Psoas muscle (tissue), 8 donors: ENCODE data around the gene SLCO3A1. TPM values are rescaled to one million over a fixed set of nuclear protein-coding genes. Genes with fewer than 3 reads are reported as not detected.
"Not testable (repeated sequence)": the region's sequence is repeated elsewhere in the genome, so short reads cannot be mapped to it uniquely, and the experiment has no call there.

Source experiments
- ATAC-seq, 4 donors: fragments of 200-7000 bp; cut with Tn5 transposase; one replicate each; pipeline ENCODE4 v1.9.1; 2020; ENCODE audit warnings: moderate library complexity in 3 of 4, mild to moderate bottlenecking in 2 of 4
- DNase-seq, 2 donors: peaks; one replicate each; pipeline ENCODE4 v3.0.0-alpha.2; 2020
- H3K27ac ChIP-seq: fragments of 200-600 bp; one replicate; pipeline ENCODE4 v1.8.0; 2022
- H3K27me3 ChIP-seq, 3 donors: fragments of 200-600 bp in 1 of 3; one replicate each; pipeline versions ENCODE4 v1.6.1 to v1.8.0; 2013 to 2022; ENCODE audit warnings: low read length in 2 of 3, mild to moderate bottlenecking in 2 of 3, moderate library complexity in 1 of 3; ENCODE audit not compliant: insufficient read depth in 3 of 3
- H3K36me3 ChIP-seq, 2 donors: fragments of 200-600 bp in 1 of 2; one replicate each; pipeline versions ENCODE4 v1.6.1 to v1.8.0; 2013 to 2022; ENCODE audit warnings: low read depth in 1 of 2, mild to moderate bottlenecking in 1 of 2, moderate library complexity in 1 of 2; ENCODE audit not compliant: insufficient read depth in 1 of 2
- H3K4me1 ChIP-seq: fragments of 200-600 bp; one replicate; pipeline ENCODE4 v1.8.0; 2022
- H3K4me3 ChIP-seq: fragments of 200-600 bp; one replicate; pipeline ENCODE4 v1.8.0; 2022; ENCODE audit warnings: mild to moderate bottlenecking
- H3K9me3 ChIP-seq: fragments of 200-600 bp; one replicate; pipeline ENCODE4 v1.8.0; 2022
- WGBS, 3 donors: extraction: QIAGEN DNeasy Blood & Tissue Kit; methylation state at CpG; one replicate each; pipeline versions ENCODE4 v1.1.6 to v1.1.7; 2013; 5-methylcytosine and 5-hydroxymethylcytosine counted together
- intact Hi-C, 2 donors: fragments of 100-400 bp; cut with DNase I; formaldehyde crosslinking; loops; one replicate each; pipeline versions ENCODE4 v1.11.0 to v1.14.2; 2022
- polyA plus RNA-seq, 3 donors: library from polyadenylated mRNA; stranded (reverse); fragments of 200-250 nt; gene quantifications; one replicate each; pipeline ENCODE4 v1.2.3, GENCODE V29; 2013
- total RNA-seq, 4 donors: library from RNA; stranded (reverse); fragmentation: NEBNext Ultra II Directional in 2 of 4; extraction: Animal tissue kit (Norgen Biotek cat#: 25700) in 2 of 4; gene quantifications; one replicate each; pipeline versions ENCODE4 v1.2.1 to v1.2.4, GENCODE V29; 2021 to 2023
- TF ChIP-seq, protein P1 (sequence below): fragments of 200-600 bp; IDR thresholded peaks from one replicate; pipeline ENCODE4 v1.8.0; 2022; ENCODE audit warnings: antibody characterized with exemption
- donor health status: healthy with polysubstance abuse.
- donor health status: DM: no; HTN: no; CAD: no; lungs with moderate emphysema.
- donor health status: Bipolar disorder and iron deficiency.
- donor health status: healthy.
- donor health status: DM: yes; HTN: yes; CAD: no.
- donor health status: DM: no; HTN: no; CAD: no.
- donor health status: DM: no; HTN: no; CAD: no.
- donor health status: DM: yes; HTN: yes; CAD: no.

Gene SLCO3A1
- total and polyA plus RNA-seq, 7 donors: 3.5 to 10.3 (median 9.4) TPM

- H3K27me3 ChIP-seq: no peaks in the 10 kb centered on the region
- no peaks in the 10 kb centered on the region for H3K4me1 ChIP-seq
Measured at GRCh38 chr15:92069308-92070250, 216.1 kb downstream of the SLCO3A1 start.

GRCh38 chr15:92070251-92070650, 216.7 kb downstream of the SLCO3A1 start:
- H3K4me3 ChIP-seq, H3K4me1 ChIP-seq, ATAC-seq, H3K36me3 ChIP-seq, intact Hi-C loops, DNase-seq, H3K27me3 ChIP-seq, H3K9me3 ChIP-seq: not testable (repeated sequence)
- 97 to 98% (median 97%) methylated on average over 8 of the region's 8 CpGs for WGBS, 3 donors
- peak overlapping the region; percentile 46 for H3K27ac ChIP-seq

More at GRCh38 chr15:92069308-92070250, 216.1 kb downstream of the SLCO3A1 start:
- intact Hi-C loops: no loop called here
- peak in 1 of 2 donors; percentile 34 for DNase-seq
- TF ChIP-seq, protein P1, sequence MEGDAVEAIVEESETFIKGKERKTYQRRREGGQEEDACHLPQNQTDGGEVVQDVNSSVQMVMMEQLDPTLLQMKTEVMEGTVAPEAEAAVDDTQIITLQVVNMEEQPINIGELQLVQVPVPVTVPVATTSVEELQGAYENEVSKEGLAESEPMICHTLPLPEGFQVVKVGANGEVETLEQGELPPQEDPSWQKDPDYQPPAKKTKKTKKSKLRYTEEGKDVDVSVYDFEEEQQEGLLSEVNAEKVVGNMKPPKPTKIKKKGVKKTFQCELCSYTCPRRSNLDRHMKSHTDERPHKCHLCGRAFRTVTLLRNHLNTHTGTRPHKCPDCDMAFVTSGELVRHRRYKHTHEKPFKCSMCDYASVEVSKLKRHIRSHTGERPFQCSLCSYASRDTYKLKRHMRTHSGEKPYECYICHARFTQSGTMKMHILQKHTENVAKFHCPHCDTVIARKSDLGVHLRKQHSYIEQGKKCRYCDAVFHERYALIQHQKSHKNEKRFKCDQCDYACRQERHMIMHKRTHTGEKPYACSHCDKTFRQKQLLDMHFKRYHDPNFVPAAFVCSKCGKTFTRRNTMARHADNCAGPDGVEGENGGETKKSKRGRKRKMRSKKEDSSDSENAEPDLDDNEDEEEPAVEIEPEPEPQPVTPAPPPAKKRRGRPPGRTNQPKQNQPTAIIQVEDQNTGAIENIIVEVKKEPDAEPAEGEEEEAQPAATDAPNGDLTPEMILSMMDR: no peak
- Histone ChIP-seq H3K4me3 (peak overlapping the region; percentile 14), H3K27ac (peak overlapping the region; percentile 46), H3K36me3 (no peaks in the 10 kb centered on the region), H3K9me3 (no peaks in the 10 kb centered on the region)
- WGBS, 3 donors: 68 to 74% (median 72%) methylated on average over 20 of the region's 20 CpGs
- ATAC-seq: peak in 3 of 4 donors; percentile 40 to 59 (median 58)

- no peak for DNase-seq
- H3K4me1 ChIP-seq: no peaks in the 10 kb centered on the region
- WGBS, 3 donors: 55 to 62% (median 57%) methylated on average over 12 of the region's 12 CpGs
- no peaks in the 10 kb centered on the region for H3K27me3 ChIP-seq
- TF ChIP-seq, protein P1: no peak
- H3K27ac ChIP-seq: no peak overlapping the region
- H3K36me3 ChIP-seq: no peaks in the 10 kb centered on the region
- no peak overlapping the region for H3K4me3 ChIP-seq
- no peaks in the 10 kb centered on the region for H3K9me3 ChIP-seq
- peak in 1 of 4 donors; percentile 12 for ATAC-seq
- intact Hi-C loops: no loop called here
Measured at GRCh38 chr15:92071045-92071634, 217.6 kb downstream of the SLCO3A1 start.

DNA sequence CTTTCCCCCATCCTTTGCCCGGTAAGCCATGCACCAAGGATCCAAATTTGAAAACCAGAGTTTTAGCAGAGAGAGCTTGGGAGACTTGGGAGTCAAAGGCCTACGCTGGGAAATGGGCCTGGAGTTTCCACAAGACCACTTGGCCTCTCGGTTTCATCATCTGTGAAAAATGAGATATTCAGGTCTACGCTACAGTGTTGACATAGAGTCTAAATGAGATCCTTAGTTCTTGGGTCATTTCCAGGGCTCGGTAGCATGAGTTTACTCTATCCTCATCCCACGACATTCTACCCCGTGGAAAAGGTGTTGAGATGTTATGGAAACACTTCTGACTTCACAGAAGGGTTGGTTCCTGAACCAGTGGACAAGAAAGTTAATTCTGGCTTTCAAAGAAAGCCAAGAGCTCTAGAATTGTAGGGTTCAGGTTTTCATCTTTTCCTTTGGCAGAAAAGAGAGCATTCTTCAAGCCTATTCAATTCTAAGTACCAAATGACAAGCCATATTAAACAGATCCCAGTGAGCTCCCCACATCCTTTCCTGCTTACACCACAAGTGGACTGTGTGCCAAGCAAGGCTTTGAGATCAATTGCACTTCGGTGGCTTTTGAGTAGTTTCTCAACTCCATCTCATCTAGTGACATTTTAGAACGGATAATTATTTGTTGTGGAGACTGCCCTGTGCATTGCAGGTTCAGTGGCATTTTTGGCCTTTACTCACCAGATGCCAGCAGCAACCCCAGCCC, 219.7 kb downstream of the SLCO3A1 start:
- ATAC-seq (no peak), DNase-seq (no peak)
- H3K27ac ChIP-seq: no peak overlapping the region
- H3K4me3 ChIP-seq: no peak overlapping the region
- no peaks in the 10 kb centered on the region for H3K36me3 ChIP-seq
- intact Hi-C loops: no loop called here
- peaks cover 0 to 1% (median 0%) of the 10 kb centered on the region in 3 donors for H3K27me3 ChIP-seq
- no peaks in the 10 kb centered on the region for H3K9me3 ChIP-seq
- 85 to 86% (median 86%) methylated on average over 9 of the region's 9 CpGs for WGBS, 3 donors
- TF ChIP-seq, protein P1: no peak
- H3K4me1 ChIP-seq: peaks cover 3% of the 10 kb centered on the region
